ENCODE measurements around the gene NEUROD2.

Gene NEUROD2

DNA sequence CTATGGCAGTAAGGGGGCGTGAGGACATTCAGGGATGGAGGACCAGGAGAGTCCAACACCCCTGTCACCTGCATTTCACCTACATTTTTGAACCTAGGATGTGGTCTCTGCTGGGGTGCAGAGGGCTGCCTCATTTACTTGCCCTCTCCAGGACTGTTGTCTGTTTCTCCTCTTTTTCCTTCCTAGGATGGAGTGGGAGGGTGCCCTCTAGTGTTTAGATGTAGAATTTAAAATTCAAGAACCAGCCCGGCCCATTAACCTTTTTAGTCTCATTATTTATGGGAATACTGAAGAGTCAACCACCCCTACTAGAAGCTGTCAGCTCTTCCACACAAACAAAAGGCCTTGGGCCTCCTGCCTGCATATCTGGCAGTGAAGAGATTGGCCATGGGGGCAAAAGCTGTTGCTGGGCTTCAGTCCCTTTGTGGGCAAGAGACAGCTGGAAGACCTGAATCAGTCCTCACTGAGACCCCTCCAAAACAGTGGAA lies 26.7 kb upstream of the NEUROD2 start:
- DNase-seq = peak; percentile 75 to 78

DNA sequence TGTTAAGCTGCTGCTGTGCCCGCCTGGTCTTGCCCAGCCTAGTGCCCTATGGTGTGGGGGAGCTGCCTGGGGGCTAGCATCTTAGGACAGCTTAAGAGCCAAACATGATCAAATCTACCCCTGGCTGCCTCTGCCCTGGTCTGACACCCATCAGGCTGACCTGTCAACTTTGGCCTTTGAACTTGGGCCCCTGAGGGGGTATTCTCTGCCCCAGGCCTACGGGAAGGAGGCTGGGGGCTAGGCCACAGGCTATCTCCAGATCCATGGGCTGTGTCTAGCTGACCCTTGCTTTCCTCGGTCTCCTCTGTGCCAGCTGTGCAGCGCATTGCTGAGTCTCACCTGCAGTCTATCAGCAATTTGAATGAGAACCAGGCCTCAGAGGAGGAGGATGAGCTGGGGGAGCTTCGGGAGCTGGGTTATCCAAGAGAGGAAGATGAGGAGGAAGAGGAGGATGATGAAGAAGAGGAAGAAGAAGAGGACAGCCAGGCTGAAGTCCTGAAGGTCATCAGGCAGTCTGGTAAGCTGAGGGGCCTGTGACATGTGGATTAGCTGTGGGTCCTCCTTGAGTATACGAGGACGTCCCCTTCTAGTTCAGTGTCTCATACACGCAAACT lies 26.0 kb upstream of the NEUROD2 start:
- no peak for DNase-seq

DNA sequence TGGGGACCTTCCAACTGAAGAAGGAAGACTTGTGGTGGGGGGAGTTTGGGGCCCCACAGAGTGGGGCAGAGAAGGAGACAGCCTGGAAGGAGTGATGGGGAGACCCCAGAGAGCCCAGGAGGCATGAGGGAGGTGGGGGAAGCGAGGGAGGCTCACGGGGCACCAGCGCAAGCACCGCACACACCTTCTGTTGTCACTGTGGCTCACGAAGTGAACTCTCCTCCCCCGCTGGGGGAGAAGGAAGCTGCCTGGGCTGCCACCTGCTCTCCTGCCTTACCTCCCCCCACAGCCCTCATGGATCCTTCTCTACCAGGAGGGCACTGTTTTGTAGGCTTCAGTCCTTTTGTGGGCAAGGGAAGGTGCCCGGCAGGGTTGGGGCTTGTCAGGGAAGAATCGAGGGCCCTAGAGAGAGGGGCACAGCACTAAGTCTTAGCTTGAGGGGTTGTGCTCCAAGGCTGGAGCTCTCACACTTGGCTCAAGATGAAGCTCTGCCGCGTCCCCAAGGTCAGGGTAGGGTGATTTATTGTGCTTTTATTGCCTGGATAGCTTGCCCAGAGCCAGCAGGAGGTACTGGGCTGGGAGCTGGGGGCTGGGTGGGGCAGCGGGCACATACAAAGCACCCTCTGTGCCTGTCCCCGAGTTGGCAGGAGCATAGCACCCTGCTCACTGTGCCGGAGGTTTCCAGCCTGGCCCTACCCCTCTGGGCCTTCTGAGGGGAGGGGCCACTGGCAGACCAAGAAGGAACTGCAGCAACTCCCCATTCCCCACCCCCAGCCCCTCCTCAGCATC lies 24.6 kb upstream of the NEUROD2 start:
- no peak for DNase-seq

GRCh38 chr17:39631403-39631802 lies 23.7 kb upstream of the NEUROD2 start:
- no peak for DNase-seq

DNA sequence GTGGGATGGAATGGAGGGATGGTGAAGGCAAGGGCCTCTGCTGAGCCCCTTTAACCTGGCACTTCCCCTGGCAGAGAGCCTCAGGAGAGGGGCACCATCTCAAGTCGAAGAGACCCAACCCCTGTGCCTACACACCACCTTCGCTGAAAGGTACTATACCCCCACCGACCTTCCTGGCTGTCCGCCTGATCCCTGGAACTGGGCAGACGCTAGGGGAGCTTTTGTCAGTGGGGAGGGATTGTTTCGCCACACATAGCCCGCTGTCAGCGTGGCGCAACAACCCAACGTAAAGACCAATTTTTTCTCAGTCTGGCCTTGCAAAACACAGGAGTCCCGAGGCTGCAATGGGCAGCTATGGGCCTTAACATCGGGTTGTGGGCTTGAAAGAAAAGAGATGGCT lies 22.2 kb upstream of the NEUROD2 start:
- DNase-seq = peak; percentile 91 to 95

- DNase-seq = no peak
Observed at GRCh38 chr17:39629494-39629880, 21.8 kb upstream of the NEUROD2 start.

DNA sequence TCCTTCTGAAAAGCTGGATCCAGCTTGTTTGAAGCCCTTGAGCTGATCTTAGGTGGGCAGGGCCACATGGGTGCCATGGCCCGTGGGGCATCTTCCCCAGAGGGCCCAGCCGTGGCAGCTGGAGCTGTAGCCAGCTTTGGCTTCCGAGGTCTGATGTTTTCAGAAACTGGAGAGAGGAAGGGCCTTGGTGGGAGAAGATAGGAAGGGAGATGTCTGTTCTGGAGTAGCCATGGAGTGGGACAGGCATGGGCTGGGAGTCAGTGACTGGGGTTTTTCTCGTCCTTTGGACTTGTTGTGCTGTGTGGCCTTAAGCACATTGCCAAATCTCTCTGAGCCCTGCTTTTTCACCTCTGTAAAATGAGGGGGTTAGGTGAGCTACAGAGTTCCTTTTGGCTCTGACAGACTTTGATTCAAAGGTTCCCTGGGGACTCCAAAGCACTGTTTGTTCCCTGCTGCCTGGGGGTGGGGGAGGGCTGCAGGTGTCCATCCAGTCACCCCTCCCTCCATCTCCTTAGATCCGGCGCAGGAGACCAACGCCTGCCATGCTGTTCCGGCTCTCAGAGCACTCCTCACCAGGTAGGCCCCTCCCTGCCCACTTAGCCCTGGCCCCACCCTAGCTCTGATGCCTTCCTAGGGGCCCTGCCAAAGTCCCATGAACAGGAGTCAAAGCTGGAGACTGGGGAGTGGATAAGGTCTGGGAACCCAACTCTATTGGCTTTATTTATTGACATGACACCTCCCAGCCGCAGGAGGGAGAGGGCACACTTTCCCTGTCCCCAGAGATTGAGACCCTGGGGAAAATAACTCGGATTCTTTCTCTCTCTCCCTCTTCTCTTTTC lies 21.2 kb upstream of the NEUROD2 start:
- DNase-seq = no peak

- no peak for DNase-seq
Observed at GRCh38 chr17:39627712-39628516, 20.2 kb upstream of the NEUROD2 start.

- DNase-seq = no peak
Observed at GRCh38 chr17:39627047-39627711, 19.5 kb upstream of the NEUROD2 start.

GRCh38 chr17:39626171-39627046 lies 18.7 kb upstream of the NEUROD2 start, which contains the start of gene PPP1R1B:
PPP1R1B (plus strand) TSS chr17:39626952; CDS start chr17:39627393, 441 bp downstream.
- DNase-seq = no peak

DNA sequence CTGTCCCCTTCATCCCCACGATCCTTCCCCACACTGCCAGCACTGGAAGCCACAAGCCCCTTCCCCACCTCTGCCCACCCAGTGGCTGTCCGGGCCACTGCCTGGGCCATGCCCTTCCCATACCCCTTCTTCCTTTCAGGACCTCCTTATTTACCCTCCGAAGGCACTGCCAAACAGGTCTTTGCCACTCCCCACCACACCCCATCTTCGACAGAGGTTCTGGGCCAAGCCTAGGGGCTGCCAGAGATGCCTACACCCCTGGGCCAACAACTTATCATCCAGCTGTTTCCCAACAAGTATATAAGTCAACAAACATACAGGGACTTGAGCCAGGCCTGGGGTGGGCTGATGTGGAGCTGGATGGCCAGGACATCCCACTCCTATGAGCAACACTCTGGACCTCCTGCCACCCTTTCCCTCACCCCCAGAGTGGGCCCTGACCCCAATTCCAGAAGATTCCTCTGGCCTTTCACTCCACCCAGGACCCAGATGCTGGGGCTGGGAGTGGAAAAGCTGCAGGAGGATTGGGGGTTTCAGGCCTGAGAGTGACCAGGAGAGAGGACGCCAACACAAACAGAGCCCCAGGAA lies 17.6 kb upstream of the NEUROD2 start:
- DNase-seq = no peak

DNA sequence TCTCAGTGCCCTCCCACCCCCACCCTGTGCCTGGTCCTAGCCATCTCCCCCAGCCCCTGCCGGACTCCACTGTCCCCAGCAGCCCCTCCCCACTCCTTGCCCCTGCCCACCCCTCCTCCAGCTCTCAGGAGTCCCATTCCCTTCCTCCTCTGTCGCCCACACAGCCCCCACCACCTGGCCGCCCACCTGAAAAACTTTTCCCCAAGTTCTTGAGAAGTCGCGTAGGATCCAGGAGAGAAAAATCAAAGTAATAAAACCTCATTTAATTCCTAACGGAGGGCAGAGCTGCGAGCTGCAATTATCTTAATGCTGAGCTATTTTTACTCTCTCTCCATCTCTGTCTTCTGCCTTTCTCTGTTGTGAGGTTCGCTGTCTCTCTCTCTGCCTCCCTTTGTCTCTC lies 16.6 kb upstream of the NEUROD2 start:
- no peak for DNase-seq

DNA sequence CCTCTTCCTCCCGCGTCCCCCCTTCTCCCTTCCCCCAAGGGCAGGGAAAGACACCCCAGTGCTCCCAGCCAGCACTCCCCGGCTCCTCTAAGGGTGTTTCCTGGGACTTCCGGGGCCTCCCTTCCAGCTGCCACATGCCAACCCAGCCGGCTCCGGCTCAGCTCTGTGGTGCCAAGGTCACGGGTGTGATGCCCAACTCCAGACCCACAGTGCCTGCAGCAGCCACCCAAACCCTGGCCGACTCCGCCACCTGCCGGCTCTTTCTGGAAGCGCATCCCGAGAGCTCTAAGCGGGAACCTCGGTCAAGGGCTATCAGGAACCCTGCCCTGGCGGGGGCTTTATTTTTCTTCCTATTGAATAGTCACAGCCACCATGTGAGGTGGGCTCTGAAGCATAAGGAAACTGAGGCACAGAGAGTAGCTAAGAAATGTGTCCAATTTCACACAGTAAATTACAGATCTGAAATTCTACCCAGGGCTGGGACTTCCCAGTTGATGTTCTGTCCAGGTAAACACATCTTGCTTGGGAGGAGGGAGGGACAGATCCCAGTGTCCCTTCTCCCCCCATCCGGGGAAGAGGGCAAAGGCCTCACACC lies 15.7 kb upstream of the NEUROD2 start:
- DNase-seq = peak; percentile 82 to 84

DNA sequence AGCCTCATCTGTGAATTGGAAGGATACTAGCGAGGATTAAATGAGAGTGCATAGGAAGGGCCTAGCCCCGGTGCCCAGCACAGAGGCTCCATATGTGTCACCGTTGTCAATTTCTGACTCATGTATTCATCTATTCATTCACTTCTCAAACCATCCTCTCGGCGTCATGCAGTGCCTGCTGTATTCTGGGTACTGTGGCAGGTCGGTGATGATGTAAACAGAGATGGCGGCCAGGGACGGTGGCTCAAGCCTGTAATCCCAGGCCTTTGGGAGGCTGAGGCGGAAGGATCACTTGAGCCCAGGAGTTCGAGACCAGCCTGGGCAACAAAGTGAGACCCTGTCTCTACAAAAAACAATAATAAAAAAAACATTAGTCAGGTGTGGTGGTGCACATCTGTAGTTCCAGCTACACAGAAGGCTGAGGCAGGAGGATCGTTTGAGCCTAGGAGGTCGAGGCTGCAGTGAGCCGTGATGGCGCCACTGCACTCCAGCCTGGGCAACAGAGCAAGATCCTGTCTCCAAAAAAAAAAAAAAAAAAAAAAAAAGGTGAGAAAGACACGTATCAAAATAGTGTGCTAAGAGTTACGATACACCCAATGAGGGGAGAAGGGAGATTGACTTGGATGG lies 14.8 kb upstream of the NEUROD2 start:
- no peak for DNase-seq

GRCh38 chr17:39621523-39622379 lies 14.0 kb upstream of the NEUROD2 start:
- DNase-seq = peak; percentile 80 to 86

DNA sequence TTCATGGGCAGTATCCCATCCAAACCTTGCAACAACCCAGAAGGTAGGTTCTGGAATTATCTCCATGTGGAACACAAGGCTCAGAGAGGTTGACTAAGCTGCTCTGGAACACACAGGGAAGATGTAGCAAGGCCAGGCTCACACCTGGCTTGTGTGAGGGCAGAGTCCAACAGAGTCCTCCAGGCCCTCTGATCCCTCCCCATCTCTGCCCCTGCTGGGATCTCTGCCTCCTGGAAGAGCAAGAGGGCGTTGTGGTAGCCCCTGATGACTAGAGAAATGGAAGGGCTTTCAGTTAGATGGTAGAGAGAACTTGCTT lies 12.0 kb upstream of the NEUROD2 start:
- no peak for DNase-seq

DNA sequence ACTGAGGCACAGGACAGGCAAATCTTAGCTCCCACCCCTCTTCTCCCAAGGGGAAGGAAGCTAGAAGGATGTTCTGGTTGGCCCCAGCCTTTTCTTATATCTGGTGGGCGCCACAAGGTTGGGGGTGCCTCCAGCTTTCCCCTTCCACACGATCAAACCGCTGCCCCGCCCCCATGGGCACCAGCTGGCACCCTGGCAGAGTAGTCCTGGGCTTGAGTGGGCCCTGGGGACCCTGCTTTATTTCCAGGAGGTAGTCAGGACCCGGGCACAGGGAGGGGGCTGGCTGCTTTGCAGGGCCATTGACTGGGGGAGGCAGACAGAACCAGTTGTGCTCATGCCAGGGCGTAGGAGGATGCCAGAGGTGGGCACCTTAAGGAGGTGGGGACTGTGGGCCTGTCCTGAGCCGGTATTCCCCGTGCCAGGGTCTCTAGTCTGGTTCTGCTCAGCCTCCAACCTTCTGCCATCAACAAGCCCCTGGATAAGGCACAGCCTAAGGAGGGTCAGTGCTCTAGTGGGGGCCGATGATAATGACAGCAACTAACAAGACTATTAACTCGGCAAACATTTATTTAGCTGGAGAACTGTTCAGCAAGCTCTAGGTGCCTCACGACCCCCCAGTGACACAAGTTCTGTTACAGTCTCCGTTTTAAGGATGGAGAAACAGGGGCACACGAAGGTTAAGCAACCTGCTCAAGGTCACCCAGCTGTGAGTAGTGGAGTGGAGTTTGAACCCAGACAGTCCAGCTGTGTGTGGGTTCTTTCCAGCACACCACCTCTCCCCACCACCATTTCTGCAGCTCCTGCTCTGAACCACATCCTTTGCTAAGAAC lies 11.5 kb upstream of the NEUROD2 start:
- DNase-seq = no peak

All from AML-193 (cell line).